Vagina (tissue), 2 donors: ENCODE measurements around the gene LRRC7.

ENCODE experiments used
- POLR2A ChIP-seq, 2 donors: fragments of 450-650 bp; IDR thresholded peaks; one replicate each; pipeline ENCODE4 v1.6.1; 2017; ENCODE audit warnings: antibody characterized with exemption in 2 of 2, mild to moderate bottlenecking in 2 of 2, moderate library complexity in 2 of 2
- POLR2AphosphoS5 ChIP-seq, 2 donors: sonication (generic); formaldehyde crosslinking; IDR thresholded peaks; one replicate each; pipeline ENCODE4 v1.9.0; 2017; ENCODE audit warnings: antibody characterized with exemption in 2 of 2, mild to moderate bottlenecking in 2 of 2, low read depth in 1 of 2; ENCODE audit not compliant: insufficient read depth in 1 of 2
- TF ChIP-seq, protein P1 (sequence below), 3 experiments: fragments of 450-650 bp in 2 of 3; fragments of 200-600 bp in 1 of 3; sonication (generic) in 1 of 3; IDR thresholded peaks; one replicate each; pipeline ENCODE4 v1.5.1; 2017 to 2019; ENCODE audit warnings: antibody characterized with exemption in 3 of 3, mild to moderate bottlenecking in 2 of 3, moderate library complexity in 2 of 3

DNA sequence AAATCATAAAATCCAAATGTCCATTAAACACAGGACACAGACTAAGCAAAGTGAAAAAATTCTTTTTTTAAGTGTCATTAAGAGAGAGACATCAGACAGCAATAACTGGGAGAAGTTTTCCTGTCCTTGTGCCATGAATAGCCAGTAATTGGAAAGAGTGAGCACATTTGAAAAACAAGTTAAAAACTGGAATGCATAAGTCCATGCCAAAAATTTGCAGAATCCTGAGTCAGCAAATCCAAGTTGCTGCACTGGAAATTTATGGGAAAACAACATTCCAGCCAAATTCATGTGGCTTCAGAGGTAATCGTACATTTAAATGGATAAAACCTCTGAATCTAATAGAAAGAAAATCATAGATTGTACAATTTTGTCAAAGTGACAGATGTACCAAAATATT, 346.3 kb downstream of the LRRC7 start:
- TF ChIP-seq, protein P1, sequence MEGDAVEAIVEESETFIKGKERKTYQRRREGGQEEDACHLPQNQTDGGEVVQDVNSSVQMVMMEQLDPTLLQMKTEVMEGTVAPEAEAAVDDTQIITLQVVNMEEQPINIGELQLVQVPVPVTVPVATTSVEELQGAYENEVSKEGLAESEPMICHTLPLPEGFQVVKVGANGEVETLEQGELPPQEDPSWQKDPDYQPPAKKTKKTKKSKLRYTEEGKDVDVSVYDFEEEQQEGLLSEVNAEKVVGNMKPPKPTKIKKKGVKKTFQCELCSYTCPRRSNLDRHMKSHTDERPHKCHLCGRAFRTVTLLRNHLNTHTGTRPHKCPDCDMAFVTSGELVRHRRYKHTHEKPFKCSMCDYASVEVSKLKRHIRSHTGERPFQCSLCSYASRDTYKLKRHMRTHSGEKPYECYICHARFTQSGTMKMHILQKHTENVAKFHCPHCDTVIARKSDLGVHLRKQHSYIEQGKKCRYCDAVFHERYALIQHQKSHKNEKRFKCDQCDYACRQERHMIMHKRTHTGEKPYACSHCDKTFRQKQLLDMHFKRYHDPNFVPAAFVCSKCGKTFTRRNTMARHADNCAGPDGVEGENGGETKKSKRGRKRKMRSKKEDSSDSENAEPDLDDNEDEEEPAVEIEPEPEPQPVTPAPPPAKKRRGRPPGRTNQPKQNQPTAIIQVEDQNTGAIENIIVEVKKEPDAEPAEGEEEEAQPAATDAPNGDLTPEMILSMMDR (IDR thresholded peaks at IDR 0.05), result no peak
- no peak for TF ChIP-seq POLR2A (IDR thresholded peaks at IDR 0.05)
- TF ChIP-seq POLR2AphosphoS5 (IDR thresholded peaks at IDR 0.05; ENCODE audit: insufficient read depth in 1 of 2, low read depth in 1 of 2), result no peak
